ENCODE measurements around the gene RPS6KB2.
"Not testable (repeated sequence)": the region's sequence is repeated elsewhere in the genome, so short reads cannot be mapped to it uniquely, and the experiment has no call there.

Gene RPS6KB2

DNA sequence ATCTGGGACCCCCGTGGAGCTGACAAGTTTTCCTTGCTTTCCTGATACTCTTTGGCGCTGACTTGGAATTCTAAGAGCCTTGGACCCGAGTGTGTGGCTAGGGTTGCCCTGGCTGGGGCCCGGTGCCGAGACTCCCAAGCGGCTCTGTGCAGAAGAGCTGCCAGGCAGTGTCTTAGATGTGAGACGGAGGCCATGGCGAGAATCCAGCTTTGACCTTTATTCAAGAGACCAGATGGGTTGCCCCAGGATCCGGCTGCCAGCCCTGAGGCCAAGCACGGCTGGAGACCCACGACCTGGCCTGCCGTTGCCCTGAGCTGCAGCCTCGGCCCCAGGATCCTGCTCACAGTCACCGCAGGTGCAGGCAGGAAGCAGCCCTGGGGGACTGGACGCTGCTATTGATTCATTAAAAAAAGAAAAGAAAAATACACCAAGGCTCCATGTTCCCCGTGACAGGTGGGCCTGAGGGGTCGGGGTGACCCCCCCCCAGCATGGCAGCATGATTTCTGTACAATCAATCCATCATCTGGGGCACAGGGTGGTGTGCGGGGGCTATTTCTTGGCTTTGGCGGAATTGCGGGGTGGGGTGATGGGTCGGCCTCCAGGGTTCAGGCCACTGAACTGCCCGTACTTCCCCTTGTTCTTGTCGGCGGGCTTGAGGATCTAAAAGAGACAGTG lies 30.2 kb upstream of the RPS6KB2 start:
- no peak for DNase-seq

DNA sequence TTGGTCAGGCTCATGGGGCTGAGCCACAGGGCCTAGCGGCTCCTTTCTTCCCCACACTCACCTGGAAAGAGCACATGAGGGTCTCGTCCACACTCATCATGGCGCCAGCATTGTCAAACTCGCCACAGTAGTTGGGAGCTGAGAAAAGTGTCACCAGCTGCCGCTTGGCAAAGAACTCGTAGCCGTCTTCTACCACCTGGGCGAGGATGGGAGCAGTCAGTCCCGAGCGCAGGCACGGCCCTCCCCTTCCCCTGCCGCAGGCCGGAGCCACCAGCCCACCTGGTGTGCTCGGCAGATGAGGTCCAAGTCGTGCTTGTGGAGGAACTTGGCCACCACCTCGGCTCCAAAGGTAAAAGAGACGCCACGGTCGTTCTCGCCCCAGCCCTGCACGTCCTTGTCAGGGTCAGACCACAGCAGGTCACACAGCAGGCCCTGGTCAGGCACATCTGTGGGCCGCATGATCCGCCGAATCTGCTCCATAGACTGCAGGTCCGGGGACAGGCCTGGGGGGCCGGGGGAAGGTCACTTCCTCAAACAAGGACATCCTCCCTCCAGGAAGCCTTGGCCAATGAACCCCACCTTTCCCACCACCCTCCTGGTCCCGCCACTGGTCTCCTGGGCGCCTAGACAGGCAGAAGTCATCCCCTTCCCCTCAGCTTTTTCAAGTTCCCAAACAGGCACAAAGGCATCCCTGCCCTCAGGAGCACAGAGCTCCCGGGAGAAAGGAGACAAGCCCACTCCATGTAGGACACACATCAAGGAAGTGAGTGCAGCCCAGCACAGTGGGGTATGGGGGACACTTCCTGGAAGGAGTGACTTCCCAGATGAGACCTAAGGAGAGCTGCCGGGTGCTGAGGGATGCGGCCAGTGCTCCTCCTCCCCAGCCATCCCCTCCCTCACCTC lies 29.4 kb upstream of the RPS6KB2 start:
- no peak for DNase-seq

DNA sequence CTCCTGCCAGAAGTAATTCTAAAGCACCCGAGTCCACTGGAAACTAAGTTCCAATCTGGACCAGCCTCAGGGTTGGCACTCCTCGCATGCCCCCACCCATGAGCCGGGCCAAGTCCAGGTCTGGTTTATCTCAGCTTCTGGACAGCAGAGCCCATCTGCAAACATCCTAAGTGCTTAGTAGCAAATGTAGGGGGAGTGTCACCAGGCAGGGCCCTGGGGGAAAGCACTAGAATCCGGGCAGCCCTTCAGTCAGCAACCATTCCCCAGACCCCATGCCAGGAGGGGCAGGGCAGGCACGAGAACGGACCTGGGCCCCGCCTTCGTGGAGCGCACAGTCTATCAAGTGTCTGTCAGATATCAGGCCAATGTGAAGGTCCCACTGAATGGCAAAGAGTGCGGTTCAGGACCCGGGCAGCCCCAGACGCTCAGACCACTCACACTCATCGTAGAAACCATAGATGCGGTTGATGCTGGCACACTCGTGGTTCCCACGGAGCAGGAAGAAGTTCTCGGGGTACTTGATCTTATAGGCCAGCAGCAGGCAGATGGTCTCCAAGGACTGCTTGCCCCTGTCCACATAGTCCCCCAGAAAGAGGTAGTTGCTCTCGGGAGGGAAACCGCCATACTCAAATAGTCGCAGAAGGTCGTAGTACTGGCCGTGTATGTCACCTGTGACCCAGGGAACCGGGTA lies 27.9 kb upstream of the RPS6KB2 start:
- DNase-seq, result no peak

- no peak for DNase-seq
Measured at GRCh38 chr11:67400942-67401494, 27.3 kb upstream of the RPS6KB2 start.

GRCh38 chr11:67401495-67402191 lies 26.7 kb upstream of the RPS6KB2 start, which contains the start of gene PPP1CA:
PPP1CA (minus strand) TSS chr11:67401858; CDS start chr11:67401782, 76 bp downstream.
- DNase-seq, result peak; percentile 82 to 95 (median 90)

- DNase-seq, result not testable (repeated sequence)
Measured at GRCh38 chr11:67402192-67402839, 26.0 kb upstream of the RPS6KB2 start.

GRCh38 chr11:67403085-67403484 lies 25.2 kb upstream of the RPS6KB2 start:
- not testable (repeated sequence) for DNase-seq

DNA sequence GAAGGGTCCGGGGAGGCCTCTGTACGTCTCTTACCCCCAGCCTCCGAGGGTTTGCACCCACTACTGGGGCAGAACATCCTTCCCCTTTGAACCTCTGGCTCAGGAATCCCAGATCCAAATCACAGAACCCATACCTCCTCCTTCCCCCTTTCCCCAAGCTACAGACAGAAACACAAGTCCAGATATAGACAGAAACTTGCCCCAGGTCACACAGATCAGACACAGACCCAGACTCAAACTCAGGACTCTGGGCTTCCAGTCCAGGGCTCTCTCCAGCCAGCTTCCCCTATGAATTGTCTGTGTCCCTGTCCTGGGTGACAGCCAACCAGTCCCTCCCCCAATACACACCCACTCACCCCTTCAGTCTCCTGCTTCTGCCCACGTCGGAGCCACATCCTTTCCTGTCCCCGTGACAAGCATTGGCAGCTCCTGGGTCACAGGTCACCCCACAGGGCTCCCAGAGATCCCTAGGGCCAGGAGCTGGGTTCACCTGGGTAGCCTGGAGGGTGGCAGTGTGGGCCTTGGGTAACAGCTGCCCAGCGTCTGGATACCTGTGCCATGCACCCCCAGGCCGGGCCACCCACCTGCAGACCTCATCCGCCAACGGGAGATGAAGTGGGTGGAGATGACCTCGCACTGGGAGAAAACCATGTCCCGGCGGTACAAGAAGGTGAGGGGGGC lies 23.6 kb upstream of the RPS6KB2 start:
- DNase-seq, result peak in 2 of 4 experiments; percentile 19 to 24

DNA sequence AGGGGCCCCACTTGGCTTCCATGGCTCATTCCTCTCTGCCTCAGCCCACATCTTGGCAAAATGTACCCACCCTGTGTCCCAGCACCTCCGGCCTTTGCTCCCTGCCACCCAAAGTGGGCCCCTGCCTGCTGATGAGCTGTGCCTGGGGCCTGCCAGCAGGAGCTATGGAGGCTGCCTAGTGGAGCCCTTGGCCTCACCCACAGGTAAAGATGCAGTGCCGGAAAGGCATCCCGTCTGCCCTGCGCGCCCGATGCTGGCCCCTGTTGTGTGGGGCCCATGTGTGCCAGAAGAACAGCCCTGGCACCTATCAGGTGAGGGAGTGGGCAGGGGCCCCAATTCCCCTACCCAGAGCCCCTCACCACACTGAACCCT lies 23.1 kb upstream of the RPS6KB2 start:
- DNase-seq, result peak in 1 of 4 experiments; percentile 24

DNA sequence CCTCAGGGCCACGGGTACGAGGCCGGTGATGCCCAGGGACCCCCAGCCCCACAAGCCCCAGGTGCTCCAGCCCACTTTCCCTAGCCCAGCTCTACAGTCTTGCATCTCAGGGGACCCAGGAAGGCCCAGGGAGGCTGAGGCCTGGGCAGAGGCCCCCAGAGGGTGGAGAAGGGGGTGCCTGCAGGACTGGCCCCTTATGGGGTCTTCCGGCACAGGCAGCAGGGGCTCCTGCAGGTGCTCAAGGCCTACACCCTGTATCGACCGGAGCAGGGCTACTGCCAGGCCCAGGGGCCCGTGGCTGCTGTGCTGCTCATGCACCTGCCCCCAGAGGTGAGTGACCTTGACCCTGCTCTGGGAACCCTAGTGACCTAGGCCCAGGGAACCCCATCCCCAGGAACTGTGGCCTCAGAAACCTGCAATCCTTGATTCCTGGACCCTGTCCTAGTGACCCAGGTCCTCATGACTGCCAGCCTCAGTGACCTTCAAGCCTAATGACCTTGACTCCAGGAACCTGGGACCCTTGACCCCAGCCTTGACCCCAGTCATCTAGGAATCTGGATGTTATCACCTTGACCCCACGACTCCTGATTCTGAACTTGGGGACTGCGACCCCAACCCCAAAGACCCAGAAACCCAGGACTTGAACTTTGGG lies 22.5 kb upstream of the RPS6KB2 start:
- DNase-seq, result no peak

DNA sequence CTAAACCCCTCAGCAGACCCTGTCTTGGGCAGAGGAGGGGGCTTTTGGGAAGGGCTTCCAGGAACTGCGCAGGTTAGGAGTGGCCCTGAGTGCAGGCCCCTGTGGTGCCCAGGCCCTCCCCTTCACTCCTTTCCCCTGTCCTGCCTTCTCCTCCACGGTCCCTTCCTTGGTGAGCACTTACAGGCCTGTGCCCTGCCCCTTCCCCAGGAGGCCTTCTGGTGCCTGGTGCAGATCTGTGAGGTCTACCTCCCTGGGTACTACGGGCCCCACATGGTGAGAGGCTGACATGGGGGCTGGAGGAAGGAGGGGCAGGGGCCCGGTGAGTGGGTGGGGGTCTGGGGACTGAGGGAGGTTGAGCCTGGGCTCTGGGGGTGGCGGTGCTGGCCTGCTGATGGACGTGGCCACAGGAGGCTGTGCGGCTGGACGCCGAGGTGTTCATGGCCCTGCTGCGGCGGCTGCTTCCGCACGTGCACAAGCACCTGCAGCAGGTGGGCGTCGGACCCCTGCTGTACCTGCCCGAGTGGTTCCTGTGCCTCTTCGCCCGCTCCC lies 21.8 kb upstream of the RPS6KB2 start:
- no peak for DNase-seq

DNA sequence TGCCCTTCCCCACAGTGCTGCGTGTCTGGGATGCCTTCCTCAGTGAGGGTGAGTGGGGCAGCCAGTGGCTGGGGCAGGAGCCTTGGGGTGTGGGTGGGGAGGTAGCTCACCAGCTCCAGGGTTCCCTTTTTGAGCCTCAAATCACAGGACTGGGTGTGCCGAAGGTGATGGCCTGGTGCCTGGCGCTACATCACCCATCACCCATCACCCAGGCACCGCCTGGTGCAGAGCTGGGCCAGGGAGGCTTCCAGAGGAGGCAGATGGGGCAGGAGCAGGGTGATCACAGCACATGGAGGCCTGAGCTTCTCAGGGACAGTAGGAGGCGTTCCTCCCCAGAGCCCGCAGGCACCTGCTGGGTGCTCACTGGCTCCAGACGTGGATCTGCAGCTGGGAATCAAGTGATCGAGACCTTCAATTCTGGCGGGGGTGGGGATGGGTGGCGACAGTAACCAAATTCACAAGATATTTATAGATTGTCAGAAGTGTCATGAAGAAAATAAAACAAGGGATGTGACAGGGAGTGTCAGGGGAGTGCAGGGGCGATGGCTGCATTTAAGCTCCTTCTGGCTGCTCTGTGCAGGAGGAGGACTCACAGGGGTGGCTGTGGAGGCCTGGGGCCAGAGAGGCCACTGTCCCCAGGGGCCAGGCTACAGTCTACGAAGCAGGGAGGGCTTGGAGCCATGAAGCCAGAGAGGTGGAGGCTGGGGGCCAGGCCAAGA lies 21.2 kb upstream of the RPS6KB2 start:
- peak in 1 of 4 experiments; percentile 14 for DNase-seq

DNA sequence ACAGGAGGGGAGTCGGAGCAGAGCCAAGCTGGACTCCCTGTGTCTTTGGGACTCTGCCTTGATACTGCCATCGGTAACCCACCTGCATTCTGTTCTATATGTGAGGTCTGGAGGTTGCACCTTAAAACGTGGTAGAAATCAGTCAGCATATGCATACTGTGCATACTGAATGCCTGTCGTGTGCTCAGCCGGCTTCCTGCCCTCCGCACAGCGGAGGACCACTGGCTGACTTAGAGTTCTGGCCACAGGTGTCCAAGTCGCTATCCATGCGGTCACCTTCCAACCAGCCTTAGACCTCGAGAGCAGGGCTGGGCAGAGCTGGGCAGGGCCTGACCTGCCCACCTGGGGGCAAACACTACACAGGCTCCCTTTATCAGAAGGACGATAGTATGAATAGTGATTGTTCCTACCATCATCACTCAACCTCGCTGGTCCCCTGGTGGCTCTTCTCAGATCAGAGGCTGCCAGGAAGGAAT lies 20.6 kb upstream of the RPS6KB2 start:
- DNase-seq, result no peak

DNA sequence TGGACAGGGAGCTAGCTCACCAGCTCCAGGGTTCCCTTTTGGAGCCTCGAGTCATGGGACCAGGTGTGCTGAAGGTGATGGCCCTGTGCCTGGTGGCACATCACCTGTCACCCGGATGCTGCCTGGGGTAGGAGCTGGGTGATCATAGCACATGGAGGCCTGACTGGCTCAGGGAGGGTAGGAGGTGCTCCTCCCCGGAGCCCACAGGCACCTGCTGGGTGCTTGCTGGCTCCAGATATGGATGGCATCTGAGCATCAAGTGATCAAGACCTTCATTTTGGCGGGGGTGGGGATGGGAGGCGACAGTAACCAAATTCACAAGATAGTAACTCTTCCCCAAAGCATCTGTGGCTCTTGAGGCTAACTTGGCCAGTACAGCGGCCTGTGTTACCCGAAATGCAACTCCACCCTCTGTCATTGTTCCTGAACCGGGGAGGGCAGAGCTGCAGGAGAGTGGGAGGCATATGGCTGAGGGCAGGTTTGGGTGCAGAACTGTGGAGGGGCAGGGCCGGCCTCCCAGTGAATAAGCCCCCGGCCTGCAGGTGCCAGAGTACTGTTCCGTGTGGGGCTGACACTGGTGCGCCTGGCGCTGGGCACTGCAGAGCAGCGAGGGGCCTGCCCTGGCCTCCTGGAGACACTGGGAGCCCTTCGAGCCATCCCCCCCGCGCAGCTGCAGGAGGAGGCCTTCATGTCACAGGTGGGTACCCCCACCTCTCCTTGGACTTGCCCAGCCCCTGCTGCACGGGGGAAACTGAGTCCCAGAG lies 19.7 kb upstream of the RPS6KB2 start:
- no peak for DNase-seq

DNA sequence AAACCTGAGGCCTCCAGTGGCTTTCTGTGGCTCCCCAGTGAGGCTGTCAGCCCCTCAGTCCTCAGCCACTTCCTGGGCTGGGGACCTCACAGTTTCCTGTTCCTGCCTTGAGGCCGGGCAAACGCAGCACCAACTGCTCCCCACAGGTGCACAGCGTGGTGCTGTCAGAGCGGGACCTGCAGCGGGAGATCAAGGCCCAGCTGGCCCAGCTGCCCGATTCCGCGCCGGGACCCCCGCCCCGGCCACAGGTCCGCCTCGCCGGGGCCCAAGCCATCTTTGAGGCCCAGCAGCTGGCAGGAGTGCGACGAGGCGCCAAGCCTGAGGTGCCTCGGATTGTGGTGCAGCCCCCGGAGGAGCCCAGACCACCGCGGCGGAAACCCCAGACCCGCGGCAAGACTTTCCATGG lies 19.0 kb upstream of the RPS6KB2 start:
- peak in 2 of 4 experiments; percentile 60 to 67 for DNase-seq

DNA sequence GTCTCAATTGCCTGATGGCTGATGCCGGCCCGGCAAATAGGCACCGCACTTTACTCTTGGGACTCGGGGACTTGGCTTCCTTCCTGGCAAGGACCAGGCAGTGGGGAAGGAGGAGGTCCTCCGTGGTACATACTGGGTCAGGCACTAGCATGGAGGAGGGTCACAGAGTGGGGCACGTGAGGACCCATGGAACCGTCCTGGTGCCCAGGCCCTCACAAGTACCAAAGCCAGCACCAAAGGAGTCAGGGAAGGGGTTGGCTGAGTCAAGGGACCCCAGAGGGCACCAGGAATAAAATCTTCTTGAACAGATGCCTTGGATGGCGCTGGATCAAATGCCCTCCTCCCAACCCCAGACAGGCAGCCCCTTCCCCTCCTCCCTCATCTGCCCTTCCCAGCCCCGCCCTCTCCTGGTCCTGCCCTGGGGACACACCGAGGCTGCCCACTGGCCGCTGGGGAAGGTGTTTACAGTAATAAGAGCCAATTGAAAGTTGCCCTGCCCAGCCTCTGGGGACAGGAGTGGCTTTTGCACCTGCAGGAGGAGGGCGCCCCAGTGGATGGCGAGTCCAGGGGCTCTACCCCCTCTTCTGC lies 18.4 kb upstream of the RPS6KB2 start:
- no peak for DNase-seq

DNA sequence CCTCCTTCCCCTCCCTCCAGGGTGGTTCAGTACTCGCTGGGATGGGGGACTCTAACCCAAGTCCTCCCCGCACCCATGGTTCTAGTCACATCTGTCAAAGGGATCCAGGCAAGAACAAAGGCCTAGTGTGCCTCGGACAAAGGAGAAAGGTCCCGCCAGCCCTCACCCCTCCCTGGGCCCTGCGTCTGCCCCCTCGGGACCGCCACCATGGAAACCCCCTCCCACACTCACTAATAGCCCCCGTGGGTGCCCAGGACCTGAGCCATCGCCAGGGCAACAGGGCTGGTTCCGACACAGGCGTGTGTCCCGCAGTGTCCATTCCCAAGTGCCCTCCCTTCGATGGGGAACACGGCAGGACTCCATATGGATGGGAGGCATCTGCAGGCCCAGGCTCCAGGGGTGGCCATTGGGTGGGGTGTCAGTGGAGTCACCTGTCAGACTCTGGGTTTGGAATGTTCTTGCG lies 17.9 kb upstream of the RPS6KB2 start:
- DNase-seq, result no peak

All from activated naive CD4-positive, alpha-beta T cell (primary cell).